GM19035 (cell line): ENCODE measurements around the gene CASP4.
"Not testable (repeated sequence)": the region's sequence is repeated elsewhere in the genome, so short reads cannot be mapped to it uniquely, and the experiment has no call there.

Experiments used
- ATAC-seq: cut with Tn5 transposase; IDR thresholded peaks from one replicate; pipeline ENCODE4 v1.9.1; 2021; ENCODE audit not compliant: unreplicated experiment

Gene CASP4

DNA sequence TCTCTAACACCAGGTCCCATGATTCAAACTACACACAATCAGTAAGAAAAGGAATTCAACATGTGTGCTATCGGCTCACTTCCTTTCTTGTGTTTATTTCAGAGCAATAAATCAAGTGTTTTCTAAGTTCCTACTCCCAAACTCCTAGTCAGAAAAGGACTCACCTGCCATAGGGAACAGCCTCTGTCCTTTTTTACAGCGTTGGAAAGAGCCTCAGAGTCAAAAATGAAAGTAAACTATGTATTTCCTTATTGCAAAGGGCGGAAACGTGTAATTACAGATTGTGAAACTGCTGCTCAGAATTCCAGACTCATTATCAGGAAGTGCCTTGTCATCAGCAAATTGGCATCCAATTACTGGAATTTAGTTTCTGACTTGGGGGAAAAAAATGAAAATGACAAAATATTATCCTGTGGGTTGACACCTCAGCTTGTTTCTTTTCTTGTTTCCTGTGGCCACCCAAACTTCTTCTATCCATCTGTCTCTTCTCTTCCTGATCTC is at the start of gene CASP4:
Gene CASP4 (minus strand): TSS at position 220 of the 501 bp plus-strand sequence. CDS start 49 bp downstream, at position 171.
- ATAC-seq: peak; percentile 80

DNA sequence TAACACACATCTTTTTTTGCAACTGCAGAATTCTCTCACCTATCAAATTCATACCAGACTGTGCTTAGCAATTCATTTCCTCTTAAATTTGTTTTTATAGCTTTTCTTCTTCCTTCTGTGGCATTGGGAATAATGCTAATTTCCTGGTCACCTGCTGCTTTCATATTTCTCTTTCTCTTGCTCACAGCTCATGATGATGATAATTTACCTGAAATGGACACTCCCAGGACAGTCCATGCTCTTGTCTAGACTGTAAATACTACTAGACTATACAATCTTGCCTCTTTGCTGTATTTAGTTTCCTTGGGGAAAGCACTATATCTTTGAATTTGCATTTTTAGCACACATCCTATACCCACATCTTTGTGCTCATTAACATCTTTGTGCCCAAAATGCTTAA is 39.1 kb upstream of the CASP4 start:
- no peak for ATAC-seq

DNA sequence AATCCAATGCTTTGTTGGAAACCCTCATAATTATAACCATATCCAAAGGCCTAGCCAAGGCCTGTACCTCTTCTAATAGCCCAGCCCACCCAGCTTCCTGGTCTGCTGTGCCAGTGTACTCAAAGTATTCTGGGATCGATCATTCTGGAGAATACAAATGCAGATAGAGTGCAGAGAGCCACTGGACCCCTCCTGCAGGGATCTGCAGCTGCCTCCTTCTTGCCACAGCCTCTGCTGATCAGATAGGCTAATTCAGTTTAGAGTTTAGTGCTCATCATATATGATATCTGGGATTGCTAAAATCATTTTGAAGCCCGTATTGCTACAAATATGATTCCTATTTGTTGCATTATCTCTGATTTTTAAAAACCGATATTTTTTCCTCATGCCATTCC is 37.1 kb upstream of the CASP4 start:
- no peak for ATAC-seq

DNA sequence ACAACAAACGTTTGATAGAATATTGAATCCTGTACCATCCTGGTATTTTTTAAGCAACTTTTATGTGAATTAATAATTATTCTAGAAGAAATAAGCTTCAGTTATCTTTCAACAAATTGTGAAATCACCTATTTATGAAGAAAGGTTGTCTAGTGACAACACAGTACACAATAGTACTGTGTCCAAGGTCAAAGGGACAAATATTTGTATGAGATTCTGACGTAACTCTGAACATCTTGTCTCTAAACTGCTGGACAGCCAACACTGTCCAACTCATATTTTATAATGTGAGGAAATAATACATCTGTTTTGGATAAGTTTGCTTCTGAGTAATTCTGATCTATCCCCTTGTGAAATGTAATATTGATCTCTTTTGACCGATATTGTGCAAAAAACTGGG is 35.6 kb upstream of the CASP4 start:
- ATAC-seq: no peak

DNA sequence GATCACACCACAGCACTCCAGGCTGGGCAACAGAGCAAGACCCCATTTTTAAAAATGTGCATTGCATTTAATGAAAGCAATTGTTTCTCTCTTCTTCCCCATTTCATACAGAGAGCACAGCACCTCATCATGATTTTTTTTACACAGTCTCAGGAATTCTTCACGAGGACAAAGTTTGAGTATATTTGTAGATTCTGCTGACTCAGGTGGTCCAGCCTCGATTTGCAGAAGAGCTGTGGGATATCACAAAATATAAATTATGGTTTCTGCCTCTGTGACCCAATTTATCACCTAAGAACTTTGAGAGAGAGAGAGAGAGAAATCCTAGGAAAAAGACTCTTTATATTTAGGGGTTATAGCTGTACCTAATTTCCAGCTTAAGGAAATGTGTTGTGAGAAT is 34.8 kb upstream of the CASP4 start:
- no peak for ATAC-seq

DNA sequence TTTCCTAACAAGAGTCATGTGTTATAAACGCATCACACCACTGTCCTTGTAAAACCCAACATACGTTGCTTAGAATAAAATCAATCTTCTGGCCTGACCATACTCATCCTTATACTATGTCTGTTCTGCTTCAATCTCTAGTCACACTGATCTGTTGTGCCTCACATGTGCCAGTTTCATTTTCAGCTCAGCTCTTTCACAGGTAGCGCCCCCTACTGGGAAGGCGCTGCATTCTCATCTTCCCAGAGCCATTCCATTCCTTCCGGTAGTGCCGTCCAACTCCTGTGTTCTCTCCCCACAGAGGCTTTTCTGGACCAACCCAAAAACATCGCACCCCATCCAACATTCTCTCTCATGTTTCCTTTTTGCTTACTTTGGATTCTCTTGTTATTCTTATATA is 32.4 kb upstream of the CASP4 start:
- ATAC-seq: peak; percentile 88

DNA sequence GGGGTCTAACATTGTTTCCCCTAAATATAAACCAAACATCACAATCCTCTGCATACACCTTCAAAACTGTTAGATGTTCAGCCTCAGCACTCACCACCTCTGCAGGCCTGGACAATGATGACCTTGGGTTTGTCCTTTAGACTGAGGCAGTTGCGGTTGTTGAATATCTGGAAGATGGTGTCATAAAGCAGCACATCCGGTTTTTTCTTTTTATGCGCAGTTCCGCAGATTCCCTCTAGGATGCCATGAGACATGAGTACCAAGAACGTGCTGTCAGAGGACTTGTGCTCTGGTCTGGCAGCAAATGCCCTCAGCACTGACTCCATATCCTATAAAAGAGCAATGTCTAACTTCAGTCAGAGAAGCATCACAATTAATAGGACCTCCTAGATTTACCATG is 31.8 kb upstream of the CASP4 start:
- ATAC-seq: no peak

DNA sequence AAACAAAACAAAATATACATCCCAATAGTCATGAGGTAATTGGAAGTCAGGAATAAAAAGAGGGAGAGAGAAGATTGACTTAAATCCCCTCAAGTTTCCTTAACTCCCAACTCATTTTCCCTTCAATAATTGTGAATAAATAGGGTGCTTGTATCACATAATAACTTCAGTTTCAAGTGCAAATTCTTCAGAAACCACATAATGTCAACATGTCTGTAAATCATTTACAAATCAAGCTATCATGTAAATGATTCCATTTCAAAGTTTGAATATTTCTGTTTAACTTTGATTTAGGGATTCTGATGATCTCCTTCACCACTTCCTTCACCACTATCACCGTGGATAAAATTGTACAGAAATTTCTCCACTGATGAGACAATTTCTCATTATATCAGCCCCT is 31.3 kb upstream of the CASP4 start:
- ATAC-seq: no peak

DNA sequence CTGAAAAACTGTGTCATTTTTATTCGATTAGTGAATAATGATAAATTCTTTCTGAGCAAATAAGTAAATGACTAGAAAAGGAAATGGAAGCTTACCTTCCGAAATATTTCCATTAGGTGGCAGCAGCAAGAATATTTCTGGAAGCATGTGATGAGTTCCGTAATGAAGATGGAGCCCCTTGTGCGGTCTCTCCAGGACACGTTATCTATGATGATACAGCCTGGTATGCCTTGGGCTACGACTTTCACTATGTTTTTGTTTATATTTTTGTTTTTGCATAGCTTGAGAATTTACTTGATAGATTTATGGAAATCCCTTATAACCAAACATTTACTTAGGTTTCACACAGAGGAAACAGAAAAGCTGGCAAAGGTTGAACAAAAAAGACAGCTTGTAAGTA is 28.9 kb upstream of the CASP4 start:
- no peak for ATAC-seq

DNA sequence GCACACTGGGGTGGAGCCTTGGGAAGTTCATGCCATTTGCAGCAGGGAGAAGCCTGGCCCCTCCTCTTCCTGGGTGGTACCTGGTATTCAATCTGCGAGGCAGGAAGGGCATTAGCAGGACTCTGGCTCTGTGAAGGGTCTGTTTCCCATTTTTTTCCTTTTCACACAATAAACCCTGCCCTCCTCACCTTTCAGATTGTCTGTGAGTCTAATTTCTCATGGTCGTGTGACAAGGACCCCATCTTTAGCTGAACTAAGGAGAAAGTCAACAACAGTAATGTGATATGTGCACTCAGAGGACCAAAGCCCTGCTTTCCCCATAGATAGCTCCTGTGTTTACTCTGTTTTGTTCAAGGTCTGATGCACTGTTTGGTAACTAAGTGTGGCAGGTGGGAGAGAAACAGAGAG is 26.6 kb upstream of the CASP4 start:
- no peak for ATAC-seq

DNA sequence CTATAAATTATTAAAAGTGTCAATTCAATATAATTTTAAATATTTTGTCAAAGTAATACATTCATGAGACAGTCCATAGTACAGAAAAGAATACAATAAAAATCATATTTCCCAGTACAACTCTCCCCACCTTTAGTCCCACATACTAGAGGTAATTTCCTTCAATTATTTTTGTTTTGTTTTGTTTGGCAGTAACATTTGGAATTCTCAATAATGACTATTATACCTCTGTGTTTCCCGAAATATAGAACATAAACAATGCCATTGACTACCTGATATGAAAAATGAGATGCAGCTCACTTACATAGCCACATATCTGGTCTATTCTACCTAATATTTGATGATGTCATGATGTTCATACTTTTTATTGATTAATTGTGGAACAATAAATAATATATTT is 24.4 kb upstream of the CASP4 start:
- no peak for ATAC-seq

DNA sequence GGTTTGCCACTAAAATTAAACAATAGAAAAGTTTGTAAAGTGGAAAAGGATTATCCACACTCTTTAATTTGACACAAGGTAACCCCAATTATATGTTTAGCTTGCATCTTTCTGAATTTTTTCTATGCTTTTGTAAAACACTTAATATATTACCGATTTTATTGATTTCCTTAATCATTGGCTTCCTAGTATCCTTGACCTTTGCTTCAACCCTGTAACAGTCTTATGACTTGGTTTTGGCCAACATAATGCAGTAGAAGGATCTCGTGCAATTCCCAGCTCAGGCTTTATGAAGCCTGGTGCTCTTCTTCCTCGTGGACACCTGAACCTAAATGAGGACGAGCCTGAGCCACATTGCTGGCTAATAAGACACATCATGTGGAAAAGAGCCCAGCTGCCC is 23.6 kb upstream of the CASP4 start:
- ATAC-seq: no peak

DNA sequence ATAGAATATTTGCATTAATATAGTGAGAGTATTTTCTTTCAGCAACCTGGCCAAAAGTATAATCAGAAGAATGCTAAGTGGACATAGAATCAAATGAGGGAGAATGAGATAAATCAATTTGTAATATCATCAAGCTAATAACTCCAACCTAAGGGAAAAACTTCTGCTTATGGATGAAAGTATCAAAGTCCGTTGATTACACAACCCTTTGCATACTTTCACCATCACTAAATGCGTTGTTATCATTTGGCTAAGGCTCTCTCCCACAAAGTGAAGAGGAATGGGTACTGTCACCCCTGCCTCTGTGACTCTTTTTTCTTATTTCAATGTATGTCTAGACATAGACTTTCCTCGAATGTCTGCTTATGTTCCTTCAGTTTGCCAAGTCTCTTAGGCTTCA is 16.4 kb upstream of the CASP4 start:
- no peak for ATAC-seq

DNA sequence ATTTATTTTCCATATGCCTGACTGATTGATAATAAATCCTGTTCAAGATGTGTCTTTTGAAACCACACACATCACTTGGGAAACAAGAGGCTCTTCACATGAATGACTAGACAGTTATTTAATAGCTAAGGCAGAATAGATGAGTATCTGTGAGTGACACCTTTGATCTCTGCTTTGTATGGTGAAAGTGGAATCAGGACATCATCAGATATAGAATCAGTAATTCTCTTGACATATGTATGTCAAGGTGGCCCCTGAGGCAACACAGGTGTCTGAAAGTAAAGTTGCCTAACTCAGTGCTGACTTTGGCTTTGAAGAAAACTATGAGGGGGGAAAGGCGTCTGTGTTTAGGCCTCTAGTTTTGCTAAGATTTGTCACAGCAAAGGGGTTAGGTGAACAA is 11.5 kb upstream of the CASP4 start:
- no peak for ATAC-seq

DNA sequence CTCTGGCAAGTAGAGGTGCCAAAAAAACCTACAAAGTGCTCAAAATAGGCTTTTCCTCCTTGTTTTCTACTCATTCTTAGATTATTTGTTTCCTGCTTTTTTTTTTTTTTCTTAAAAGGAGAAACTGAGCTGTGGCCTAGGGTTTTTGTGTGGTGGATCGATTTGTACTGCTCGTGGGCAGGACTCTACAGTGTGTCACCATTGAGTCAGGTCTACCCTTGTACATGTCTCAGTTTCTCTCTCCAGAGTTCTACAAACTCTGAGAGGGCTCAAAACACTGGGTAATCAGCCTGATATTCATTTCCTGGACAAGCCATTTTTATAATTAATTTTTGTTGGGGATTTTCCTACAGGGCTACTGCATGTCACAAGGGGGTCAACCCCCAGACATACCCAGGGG is 5.2 kb upstream of the CASP4 start:
- ATAC-seq: no peak

DNA sequence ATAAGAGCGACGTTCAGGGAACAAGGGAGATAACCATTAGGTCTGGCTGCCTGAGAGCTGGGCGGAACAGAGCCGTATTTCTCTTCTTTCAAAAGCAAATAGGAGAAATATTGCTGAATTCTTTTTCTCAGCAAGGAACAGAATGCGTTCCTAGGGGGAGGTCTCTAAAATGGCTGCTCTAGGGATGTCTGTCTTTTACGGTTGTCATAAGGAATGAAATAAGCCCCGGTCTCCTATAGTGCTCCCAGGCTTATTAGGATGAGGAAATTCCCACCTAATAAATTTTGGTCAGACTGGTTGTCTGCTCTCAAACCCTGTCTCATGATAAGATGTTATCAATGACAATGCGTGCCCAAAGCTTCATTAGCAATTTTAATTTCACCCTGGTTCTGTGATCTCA is 4.5 kb upstream of the CASP4 start:
- ATAC-seq: not testable (repeated sequence)

DNA sequence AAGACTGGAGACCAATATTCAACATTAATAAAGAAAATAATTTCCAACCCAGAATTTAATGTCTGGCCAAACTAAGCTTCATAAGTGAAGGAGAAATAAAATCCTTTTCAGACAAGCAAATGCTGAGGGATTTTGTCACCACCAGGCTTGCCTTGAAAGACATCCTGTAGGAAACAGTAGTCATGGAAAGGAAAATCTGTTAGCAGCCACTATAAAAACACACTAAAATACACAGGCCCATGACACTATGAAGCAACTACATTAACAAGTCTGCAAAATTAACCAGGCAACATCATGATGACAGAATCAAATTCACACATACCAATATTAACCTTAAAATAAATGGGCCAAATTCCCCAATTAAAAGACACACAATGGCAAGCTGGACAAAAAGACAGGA is 2.4 kb upstream of the CASP4 start:
- no peak for ATAC-seq

DNA sequence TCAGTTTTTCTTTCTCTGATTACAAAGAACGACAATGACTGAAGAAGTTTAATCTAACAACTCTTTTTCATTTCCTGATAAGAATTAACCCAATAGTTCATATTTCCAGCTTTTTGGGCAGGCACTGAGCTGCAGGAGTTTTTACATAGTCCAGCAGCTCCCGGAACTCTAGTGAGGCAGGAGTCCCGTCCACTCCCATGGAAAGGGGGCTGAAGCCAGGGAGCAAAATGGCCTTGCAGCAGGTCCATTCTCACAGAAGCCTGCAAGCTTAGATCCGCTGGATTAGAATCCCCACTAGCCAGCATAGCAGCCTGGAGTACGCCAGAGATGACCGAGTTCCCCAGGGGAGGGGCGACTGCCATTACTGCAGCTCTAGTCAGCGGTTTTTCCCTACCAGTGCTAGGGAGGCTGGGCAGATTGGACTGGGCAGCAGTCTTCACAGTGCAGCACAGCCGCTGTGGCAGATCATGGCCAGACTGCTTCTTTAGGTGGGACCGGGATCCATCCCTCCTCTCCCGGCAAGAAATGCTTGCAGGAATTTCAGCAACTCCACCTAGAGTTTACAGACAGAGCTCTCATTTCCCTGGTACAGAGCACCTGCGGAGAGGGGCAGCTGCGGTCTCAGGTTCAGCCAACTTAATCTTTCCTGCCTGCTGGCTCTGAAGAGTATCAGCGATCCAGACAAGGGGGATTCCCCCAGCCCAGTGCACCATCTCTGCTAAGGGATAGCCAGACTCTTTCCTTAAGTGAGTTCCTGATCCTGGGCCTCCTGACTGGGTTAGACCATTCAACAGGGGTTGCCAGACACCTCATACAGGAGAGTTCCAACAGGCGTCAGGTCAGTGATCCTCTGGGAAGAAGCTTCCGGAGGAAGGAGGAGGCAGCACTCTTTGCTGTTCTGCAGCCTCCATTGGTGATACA is 742 bp upstream of the CASP4 start:
- peak; percentile 37 for ATAC-seq

DNA sequence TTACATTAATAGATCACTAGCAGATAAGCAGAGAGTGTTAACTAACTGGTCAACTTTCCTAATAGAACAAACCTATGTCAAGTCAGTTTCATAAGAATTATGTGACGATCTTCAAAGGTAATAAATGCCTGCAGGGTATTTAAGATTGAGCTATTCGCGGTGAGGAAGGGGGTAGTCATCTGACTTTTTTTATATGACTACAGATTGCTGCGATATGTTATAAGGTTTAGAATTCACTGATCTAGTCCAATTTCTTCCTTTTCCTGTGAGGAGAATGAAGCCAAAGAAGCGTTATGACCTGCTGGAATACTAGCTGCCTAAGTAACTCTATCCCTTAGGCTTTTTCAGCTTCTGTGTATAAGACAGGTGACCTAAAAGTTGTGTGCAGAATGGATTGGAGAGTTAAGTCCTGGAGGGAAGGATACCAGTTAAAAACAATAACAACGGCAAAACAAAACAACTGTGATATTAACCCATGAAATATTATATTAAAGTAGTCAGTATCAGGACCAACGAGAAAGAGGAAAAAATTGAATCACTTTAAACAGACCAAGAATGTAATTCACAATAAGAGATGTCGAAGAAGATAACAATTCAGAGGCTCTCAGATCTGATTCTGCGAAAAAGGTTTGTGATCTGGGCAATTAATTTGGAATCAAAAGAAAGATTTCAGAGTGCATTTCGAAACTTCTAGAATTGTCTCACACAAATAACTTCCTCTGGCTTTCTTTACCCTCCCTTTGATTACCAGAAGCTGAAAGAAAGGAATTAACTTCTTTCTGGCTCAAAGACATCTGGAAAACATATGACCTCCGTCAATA is 630 bp downstream of the CASP4 start:
- peak; percentile 0 for ATAC-seq

DNA sequence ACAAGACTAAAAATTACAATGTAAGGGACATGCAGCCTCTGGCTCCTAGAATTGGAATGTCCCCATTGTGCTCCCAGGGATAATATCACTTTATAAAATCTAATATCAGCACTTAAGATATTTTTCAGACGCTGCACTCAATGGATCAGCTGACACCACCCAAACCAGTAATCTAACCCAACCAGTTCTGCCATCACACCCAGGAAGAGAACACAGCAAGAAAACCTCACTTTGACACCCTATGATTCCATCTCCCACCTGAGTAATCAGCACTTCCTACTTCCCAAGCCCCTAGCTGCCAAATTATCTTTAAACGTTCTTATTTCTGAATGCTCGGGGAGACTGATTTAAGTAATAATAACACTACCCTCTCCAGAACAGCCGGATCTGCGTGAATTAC is 2.6 kb downstream of the CASP4 start:
- ATAC-seq: no peak

DNA sequence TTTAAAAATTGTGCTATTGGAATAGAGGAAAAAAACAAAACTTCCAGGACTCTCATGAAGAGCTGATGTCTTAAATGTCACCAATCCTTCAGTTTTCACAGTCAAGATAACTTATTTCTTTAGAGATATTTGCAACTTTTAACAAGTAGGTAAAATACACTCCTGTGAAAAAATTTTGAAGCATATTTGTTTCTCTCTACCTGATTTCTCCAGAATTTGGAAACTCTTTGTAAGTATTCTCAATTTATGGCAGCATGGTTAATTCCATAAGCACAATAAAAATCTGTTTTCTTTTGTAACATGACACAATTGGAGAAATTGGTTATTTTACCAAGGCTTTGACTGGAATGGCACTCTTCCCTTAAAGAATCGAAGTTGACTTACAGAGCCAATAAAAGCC is 4.1 kb downstream of the CASP4 start:
- no peak for ATAC-seq

DNA sequence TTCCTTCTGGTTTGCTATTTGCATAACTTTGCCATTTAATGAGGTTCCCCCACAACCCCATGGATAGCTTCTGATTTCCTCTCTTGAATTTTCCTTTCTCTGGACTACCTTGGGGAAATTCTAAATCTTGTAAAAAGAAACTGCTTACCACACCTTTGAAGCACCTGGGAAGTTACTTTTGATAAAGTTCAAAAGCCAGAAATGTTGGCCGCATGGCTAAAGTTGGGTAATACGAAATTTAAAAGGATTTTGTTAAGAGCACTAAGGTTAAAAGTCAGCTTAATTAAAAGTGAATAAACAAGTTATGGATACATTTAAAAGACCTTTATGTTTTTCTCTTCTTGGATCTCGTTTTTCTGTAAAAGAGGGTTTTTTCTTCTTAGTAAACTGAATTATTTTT is 5.5 kb downstream of the CASP4 start:
- ATAC-seq: no peak
